ENCODE data around the gene TRIO.

TRIO gene

GRCh38 chr5:14226554-14226953, 83.4 kb downstream of the TRIO start:
- DNase-seq (ENCODE audit: low spot score) = no peak

- no peak for DNase-seq (ENCODE audit: low spot score)
Measured at GRCh38 chr5:14226992-14227391, 83.8 kb downstream of the TRIO start.

- DNase-seq (ENCODE audit: low spot score) = no peak
Measured at GRCh38 chr5:14227513-14227912, 84.4 kb downstream of the TRIO start.

- no peak for DNase-seq (ENCODE audit: low spot score)
Measured at GRCh38 chr5:14228219-14228618, 85.1 kb downstream of the TRIO start.

- DNase-seq (ENCODE audit: low spot score) = no peak
Measured at GRCh38 chr5:14229181-14229580, 86.0 kb downstream of the TRIO start.

GRCh38 chr5:14229734-14230133, 86.6 kb downstream of the TRIO start:
- DNase-seq (ENCODE audit: low spot score) = no peak

- no peak for DNase-seq (ENCODE audit: low spot score)
Measured at GRCh38 chr5:14231156-14231555, 88.0 kb downstream of the TRIO start.

- no peak for DNase-seq (ENCODE audit: low spot score)
Measured at GRCh38 chr5:14231890-14232289, 88.7 kb downstream of the TRIO start.

GRCh38 chr5:14234204-14234603, 91.1 kb downstream of the TRIO start:
- DNase-seq (ENCODE audit: low spot score) = no peak

- DNase-seq (ENCODE audit: low spot score) = no peak
Measured at GRCh38 chr5:14235872-14236271, 92.7 kb downstream of the TRIO start.

GRCh38 chr5:14236757-14237156, 93.6 kb downstream of the TRIO start:
- DNase-seq (ENCODE audit: low spot score) = no peak

- no peak for DNase-seq (ENCODE audit: low spot score)
Measured at GRCh38 chr5:14237317-14238086, 94.4 kb downstream of the TRIO start.

GRCh38 chr5:14238272-14238671, 95.1 kb downstream of the TRIO start:
- no peak for DNase-seq (ENCODE audit: low spot score)

- no peak for DNase-seq (ENCODE audit: low spot score)
Measured at GRCh38 chr5:14239404-14239803, 96.3 kb downstream of the TRIO start.

- no peak for DNase-seq (ENCODE audit: low spot score)
Measured at GRCh38 chr5:14239951-14240350, 96.8 kb downstream of the TRIO start.

- no peak for DNase-seq (ENCODE audit: low spot score)
Measured at GRCh38 chr5:14240359-14240758, 97.2 kb downstream of the TRIO start.

- DNase-seq (ENCODE audit: low spot score) = no peak
Measured at GRCh38 chr5:14241141-14241540, 98.0 kb downstream of the TRIO start.

- no peak for DNase-seq (ENCODE audit: low spot score)
Measured at GRCh38 chr5:14242447-14242846, 99.3 kb downstream of the TRIO start.

- no peak for DNase-seq (ENCODE audit: low spot score)
Measured at GRCh38 chr5:14242871-14243383, 99.8 kb downstream of the TRIO start.

GRCh38 chr5:14243766-14244165, 100.6 kb downstream of the TRIO start:
- DNase-seq (ENCODE audit: low spot score) = no peak

- no peak for DNase-seq (ENCODE audit: low spot score)
Measured at GRCh38 chr5:14244721-14245120, 101.6 kb downstream of the TRIO start.

- no peak for DNase-seq (ENCODE audit: low spot score)
Measured at GRCh38 chr5:14245132-14245925, 102.2 kb downstream of the TRIO start.

GRCh38 chr5:14246350-14247053, 103.4 kb downstream of the TRIO start:
- DNase-seq (ENCODE audit: low spot score) = no peak

Data from iPS-NIHi11 (cell line).